Gastrocnemius medialis (tissue), 4 donors: Measurements from ENCODE around the gene SLCO3A1.

Experiments
- CTCF ChIP-seq, 5 experiments: fragments of 450-650 bp in 3 of 5; fragments of 200-600 bp in 2 of 5; sonication (generic) in 2 of 5; IDR thresholded peaks in 4 of 5; conservative IDR thresholded peaks in 1 of 5; 1 replicate in 4 of 5; 2 replicates in 1 of 5; pipeline ENCODE4 v1.5.1; 2016 to 2019; ENCODE audit warnings: antibody characterized with exemption in 5 of 5, mild to moderate bottlenecking in 3 of 5, moderate library complexity in 3 of 5
- POLR2A ChIP-seq, 2 donors: fragments of 450-650 bp; IDR thresholded peaks; one replicate each; pipeline ENCODE4 v1.6.1; 2017; ENCODE audit warnings: antibody characterized with exemption in 2 of 2, mild to moderate bottlenecking in 2 of 2, moderate library complexity in 2 of 2

- TF ChIP-seq POLR2A (IDR thresholded peaks at IDR 0.05): no peak
- TF ChIP-seq CTCF (IDR thresholded peaks at IDR 0.05 in 4 of 5, conservative IDR thresholded peaks at IDR 0.05 in 1 of 5): no peak
Measured at GRCh38 chr15:92033723-92034122, 180.2 kb downstream of the SLCO3A1 start.
